SK-N-SH treated with all-trans-retinoic acid at 6 μM for 48 hours (cell line): ENCODE results near the gene LILRA1.

Experiments
- ATAC-seq: fragments of 200-7000 bp; cut with Tn5 transposase; 3 replicates; pipeline ENCODE4 v1.9.1; 2020; ENCODE audit warnings: mild to moderate bottlenecking, moderate library complexity
- ARNTL ChIP-seq: fragments of 450-650 bp; formaldehyde crosslinking; IDR thresholded peaks from 2 replicates; pipeline ENCODE4 v1.5.0; 2020; ENCODE audit warnings: low read depth, mild to moderate bottlenecking, moderate library complexity, borderline replicate concordance
- CREB5 ChIP-seq: fragments of 250-450 bp; sonication (Bioruptor Pico); IDR thresholded peaks from 2 replicates; pipeline ENCODE4 v1.5.1; 2020; ENCODE audit warnings: low read depth, mild to moderate bottlenecking, moderate library complexity
- ESRRG ChIP-seq: fragments of 250-450 bp; sonication (Bioruptor Pico); IDR thresholded peaks from 2 replicates; pipeline ENCODE4 v1.6.1; 2021; ENCODE audit warnings: mild to moderate bottlenecking
- OSR1 ChIP-seq: fragments of 250-450 bp; sonication (Bioruptor Pico); IDR thresholded peaks from 2 replicates; pipeline ENCODE4 v1.8.0; 2022; ENCODE audit warnings: moderate library complexity, mild to moderate bottlenecking, inconsistent platforms
- PATZ1 ChIP-seq: fragments of 250-450 bp; sonication (Bioruptor Pico); IDR thresholded peaks from 2 replicates; pipeline ENCODE4 v1.8.0; 2020; ENCODE audit warnings: mild to moderate bottlenecking, moderate library complexity, borderline replicate concordance
- POU6F1 ChIP-seq: fragments of 250-450 bp; sonication (Bioruptor Pico); IDR thresholded peaks from 2 replicates; pipeline ENCODE4 v1.8.0; 2021; ENCODE audit warnings: low read depth, mild to moderate bottlenecking, moderate library complexity, borderline replicate concordance
- PPARA ChIP-seq: fragments of 250-450 bp; sonication (Bioruptor Pico); IDR thresholded peaks from 2 replicates; pipeline ENCODE4 v1.5.0; 2020; ENCODE audit warnings: mild to moderate bottlenecking, borderline replicate concordance
- RARB ChIP-seq: fragments of 250-450 bp; sonication (Bioruptor Pico); IDR thresholded peaks from 2 replicates; pipeline ENCODE4 v1.8.0; 2021; ENCODE audit warnings: mild to moderate bottlenecking, moderate library complexity
- SNAI2 ChIP-seq: fragments of 250-450 bp; sonication (Bioruptor Pico); IDR thresholded peaks from 2 replicates; pipeline ENCODE4 v1.5.0; 2020; ENCODE audit warnings: mild to moderate bottlenecking, moderate library complexity
- TCF4 ChIP-seq: fragments of 250-450 bp; sonication (Bioruptor Pico); IDR thresholded peaks from 2 replicates; pipeline ENCODE4 v1.8.0; 2021; ENCODE audit warnings: mild to moderate bottlenecking, moderate library complexity, borderline replicate concordance
- TOX ChIP-seq: fragments of 250-450 bp; sonication (Bioruptor Pico); IDR thresholded peaks from 2 replicates; pipeline ENCODE4 v1.8.0; 2021; ENCODE audit warnings: mild to moderate bottlenecking, moderate library complexity, borderline replicate concordance
- TSHZ2 ChIP-seq: fragments of 250-450 bp; sonication (Bioruptor Pico); IDR thresholded peaks from 2 replicates; pipeline ENCODE4 v1.5.0; 2020; ENCODE audit warnings: mild to moderate bottlenecking, moderate library complexity
- ZC3H10 ChIP-seq: fragments of 250-450 bp; sonication (Bioruptor Pico); IDR thresholded peaks from 2 replicates; pipeline ENCODE4 v1.5.1; 2021; ENCODE audit warnings: mild to moderate bottlenecking, moderate library complexity
- ZFP30 ChIP-seq: fragments of 450-650 bp; formaldehyde crosslinking; IDR thresholded peaks from 2 replicates; pipeline ENCODE4 v1.5.0; 2022; ENCODE audit warnings: mild to moderate bottlenecking, moderate library complexity
- ZNF565 ChIP-seq: fragments of 450-650 bp; formaldehyde crosslinking; conservative IDR thresholded peaks from 2 replicates; pipeline ENCODE4 v1.5.0; 2020; ENCODE audit warnings: low read depth, mild to moderate bottlenecking, moderate library complexity
- ZNF8 ChIP-seq: fragments of 450-650 bp; formaldehyde crosslinking; IDR thresholded peaks from 2 replicates; pipeline ENCODE4 v1.5.0; 2020; ENCODE audit warnings: mild to moderate bottlenecking, moderate library complexity

LILRA1 gene

GRCh38 chr19:54606230-54606629 is 12.8 kb downstream of the LILRA1 start:
- TF ChIP-seq RARB (CRISPR knock-in tag): no peak
- no peak for TF ChIP-seq ARNTL (CRISPR knock-in tag)
- no peak for TF ChIP-seq OSR1 (CRISPR knock-in tag)
- TF ChIP-seq TSHZ2 (CRISPR knock-in tag): no peak
- no peak for TF ChIP-seq CREB5 (CRISPR knock-in tag)
- no peak for ATAC-seq

GRCh38 chr19:54606891-54607784 is 13.7 kb downstream of the LILRA1 start:
- no peak for ATAC-seq
- TF ChIP-seq CREB5 (CRISPR knock-in tag) (no peak), ESRRG (CRISPR knock-in tag) (no peak), RARB (CRISPR knock-in tag) (no peak), ZFP30 (CRISPR knock-in tag) (no peak), PPARA (no peak), POU6F1 (CRISPR knock-in tag) (no peak), SNAI2 (CRISPR knock-in tag) (no peak), ZNF565 (CRISPR knock-in tag) (no peak), ARNTL (CRISPR knock-in tag) (no peak), TCF4 (CRISPR knock-in tag) (no peak), TOX (CRISPR knock-in tag) (no peak), ZC3H10 (CRISPR knock-in tag) (no peak), OSR1 (CRISPR knock-in tag) (no peak), PATZ1 (no peak)

GRCh38 chr19:54607785-54608150 is 14.3 kb downstream of the LILRA1 start:
- TF ChIP-seq POU6F1 (CRISPR knock-in tag) (no peak), TCF4 (CRISPR knock-in tag) (no peak), RARB (CRISPR knock-in tag) (no peak), ZNF8 (CRISPR knock-in tag) (no peak)
- TF ChIP-seq, all 23 proteins: peak for 0
- ATAC-seq: no peak
